Stimulated activated CD8-positive, alpha-beta memory T cell treated with anti-CD3 and anti-CD28 coated beads, Interleukin-15, amount 100 ng/mL, for 24 hours (primary cell): ENCODE measurements around the gene DMRT3.

ENCODE experiments used
- DNase-seq: peaks from one replicate; pipeline ENCODE4 v3.0.0-alpha.2; 2020; ENCODE audit warnings: low read depth

DMRT3 gene, protein sequence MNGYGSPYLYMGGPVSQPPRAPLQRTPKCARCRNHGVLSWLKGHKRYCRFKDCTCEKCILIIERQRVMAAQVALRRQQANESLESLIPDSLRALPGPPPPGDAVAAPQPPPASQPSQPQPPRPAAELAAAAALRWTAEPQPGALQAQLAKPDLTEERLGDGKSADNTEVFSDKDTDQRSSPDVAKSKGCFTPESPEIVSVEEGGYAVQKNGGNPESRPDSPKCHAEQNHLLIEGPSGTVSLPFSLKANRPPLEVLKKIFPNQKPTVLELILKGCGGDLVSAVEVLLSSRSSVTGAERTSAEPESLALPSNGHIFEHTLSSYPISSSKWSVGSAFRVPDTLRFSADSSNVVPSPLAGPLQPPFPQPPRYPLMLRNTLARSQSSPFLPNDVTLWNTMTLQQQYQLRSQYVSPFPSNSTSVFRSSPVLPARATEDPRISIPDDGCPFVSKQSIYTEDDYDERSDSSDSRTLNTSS

DNA sequence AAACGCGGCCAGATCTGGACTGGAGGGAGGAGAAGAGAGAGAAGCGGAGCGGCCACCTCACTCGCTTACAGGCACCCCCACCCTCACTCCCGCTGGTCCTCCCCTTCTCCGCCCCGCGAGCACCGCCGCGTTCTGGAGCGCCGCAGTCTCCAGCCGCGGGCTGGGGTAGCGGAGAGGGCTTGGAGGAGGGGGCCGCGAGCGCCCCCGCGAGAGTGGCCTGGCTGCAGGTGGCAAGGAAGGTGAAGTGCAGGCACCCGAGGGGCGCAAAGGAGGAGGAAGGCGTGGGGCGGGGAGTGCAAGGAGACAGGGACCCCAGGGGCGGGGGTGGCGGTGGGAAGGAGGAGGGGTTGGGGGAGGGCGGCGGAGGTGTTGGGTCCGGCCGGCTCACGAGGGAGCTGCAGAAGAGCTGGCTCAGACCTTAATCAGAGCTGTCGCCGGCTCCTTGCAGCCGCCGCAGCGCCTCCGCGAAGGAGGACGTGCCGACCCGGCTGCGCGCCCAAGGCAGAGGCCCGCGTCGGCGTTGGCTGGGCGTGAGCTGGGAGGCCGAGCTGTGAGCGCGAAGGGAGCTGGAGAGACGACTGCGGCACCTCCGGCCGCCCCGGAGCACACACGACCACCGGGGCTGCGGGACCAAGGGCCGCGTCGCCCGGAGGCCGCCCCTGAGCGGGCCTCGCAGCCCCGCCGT is at the start of gene DMRT3:
TSS of gene DMRT3 (plus strand) at position 398 of the 685 bp plus-strand sequence. CDS start 347 bp downstream, outside the sequence.
- DNase-seq = no peak

DNA sequence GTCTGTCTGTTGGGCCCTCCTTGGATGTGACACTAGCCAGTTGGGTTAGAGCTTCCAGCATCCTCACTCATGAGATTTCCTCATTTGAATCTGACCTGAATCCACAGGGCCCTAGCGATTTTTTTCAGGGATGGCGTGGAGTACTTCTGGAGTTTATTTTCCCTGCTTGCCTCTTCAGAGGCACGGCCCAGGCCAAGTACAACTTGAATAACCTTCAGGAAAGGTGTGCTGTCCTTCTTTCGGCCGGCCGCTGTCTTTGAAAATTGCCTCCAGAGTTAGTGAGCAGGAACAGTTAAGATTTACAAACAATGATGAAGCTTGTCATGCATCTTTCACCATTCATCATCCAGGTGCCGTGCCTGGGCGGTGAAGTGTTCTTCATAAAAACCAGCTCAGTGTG is 49.5 kb upstream of the DMRT3 start:
- DNase-seq = no peak

DNA sequence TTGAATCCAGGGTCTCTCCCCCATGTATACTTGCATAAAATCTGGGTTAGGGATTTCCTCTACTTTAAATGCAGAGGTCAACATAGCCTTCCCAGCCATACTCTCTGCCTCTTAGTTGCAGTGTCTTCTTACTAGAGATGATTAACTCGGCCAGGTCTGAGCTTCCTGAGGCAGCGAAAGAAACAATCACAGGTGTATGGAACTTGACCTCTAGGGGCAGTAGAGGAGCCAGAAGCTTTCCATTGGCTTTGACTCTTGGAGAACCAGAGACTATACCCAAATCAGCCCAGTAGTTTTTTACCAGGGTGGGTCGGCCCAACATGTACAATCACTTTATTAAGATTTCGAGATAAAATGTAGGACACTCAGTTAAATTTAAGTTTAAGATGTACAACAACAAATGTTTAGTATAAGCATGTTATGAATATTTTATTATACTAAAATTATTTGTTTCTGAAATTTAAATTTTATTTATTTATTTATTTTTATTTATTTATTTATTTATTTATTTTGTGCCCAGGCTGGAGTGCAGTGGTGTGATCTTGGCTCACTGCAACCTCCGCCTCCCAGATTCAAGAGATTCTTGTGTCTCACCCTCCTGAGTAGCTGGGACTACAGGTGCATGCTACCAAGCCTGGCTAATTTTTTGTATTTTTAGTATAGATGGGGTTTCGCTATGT is 48.0 kb upstream of the DMRT3 start:
- no peak for DNase-seq

DNA sequence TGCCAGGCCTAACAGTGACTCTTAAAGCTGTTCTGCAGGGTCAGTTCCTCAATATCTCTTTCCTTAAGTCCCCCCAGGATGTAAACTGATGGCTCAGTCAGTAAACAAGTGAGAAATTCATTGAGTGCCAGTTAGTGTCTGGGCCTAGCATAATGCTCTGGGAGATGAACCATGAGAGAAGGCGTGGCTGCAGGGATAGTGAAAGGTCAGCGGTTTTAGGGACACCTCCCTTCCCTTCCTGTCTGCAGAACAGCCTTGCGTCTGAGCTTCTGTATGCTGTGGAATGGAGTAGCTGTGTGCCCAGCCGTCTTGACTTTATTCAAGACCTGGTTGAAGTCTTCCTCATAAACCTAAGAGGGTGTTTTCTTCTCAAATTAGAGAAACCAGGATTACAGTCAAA is 46.7 kb upstream of the DMRT3 start:
- no peak for DNase-seq

DNA sequence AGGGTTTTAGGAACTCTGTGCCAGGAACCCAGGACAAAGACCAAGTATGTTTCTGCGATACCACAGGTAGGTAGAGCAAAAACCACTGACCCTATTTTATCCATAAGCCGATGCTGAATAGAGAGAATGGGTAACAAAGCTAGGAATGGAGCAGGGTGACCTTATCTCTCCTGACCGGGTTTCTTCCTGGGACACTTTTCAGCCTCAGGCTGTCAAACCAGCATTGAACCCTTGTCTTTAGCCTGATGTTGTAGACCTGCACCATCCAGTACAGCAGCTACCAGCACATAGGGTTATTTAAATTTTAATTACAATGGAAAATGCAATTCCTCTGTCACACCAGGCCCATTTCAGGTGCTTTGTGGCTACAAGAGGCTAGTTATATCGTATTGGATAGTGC is 43.1 kb upstream of the DMRT3 start:
- no peak for DNase-seq

DNA sequence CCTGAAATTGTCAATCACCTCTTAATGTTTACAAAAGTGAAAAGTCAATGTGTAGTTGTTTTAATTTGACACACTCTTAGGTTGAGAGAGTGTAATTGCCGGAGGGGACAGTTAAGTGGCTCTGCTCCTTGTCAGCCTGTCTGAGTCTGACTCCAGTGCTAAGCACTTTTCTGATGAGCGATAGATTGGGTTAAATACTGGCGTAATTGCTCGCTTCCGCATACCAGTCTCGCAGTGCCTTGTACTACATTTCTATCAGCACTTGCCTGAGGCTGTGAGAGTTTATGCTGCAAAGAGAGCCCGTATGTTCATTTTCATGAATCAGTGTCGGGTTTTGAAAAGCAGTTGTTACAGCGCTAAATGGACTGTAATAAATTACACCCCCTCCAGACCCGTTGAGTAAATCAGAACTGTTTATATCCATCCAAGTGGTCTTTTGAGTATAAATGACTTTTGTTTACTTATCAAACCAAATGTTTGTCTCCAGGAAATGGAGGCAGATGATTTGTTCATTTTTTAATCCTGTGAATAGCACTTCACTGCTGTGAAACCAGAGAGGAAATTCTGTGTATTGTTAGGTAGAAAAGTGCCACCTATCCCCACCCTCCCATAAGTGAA is 41.0 kb upstream of the DMRT3 start:
- no peak for DNase-seq

DNA sequence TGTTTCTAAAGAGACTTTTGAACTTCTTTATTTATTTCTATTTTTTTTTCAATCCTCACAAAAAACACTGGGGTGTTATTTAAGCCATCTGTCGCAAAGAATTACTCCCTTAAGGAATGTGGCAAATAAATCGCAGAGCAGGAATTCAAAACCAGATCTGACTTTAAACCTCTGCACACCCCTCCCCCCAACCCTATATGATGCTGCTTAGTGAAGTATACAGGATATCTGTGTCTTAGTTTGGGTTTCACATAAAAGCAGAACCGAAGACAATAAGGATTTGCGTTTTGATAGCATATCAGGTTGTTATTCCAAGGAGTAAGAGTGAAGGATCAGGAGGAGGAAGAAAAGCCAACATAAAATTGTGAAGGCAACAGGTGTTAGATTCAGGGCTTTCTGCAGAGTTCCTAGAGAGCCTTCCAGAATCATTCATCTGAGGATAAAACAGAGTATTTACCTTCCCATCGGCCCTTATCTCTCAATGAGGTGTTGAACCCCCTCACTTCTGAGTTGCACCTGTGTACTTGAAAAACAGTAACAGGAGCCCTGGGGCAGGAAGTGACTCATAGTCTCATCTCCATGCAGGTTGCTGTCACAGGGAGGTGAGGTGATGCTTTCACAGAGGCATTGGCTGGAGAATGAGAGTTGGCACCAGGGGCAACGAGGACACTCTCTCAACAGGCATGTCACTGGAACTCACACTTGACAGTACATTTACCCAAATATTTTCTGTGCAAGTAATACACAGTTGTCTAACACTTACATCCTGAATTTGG is 33.5 kb upstream of the DMRT3 start:
- DNase-seq = no peak

DNA sequence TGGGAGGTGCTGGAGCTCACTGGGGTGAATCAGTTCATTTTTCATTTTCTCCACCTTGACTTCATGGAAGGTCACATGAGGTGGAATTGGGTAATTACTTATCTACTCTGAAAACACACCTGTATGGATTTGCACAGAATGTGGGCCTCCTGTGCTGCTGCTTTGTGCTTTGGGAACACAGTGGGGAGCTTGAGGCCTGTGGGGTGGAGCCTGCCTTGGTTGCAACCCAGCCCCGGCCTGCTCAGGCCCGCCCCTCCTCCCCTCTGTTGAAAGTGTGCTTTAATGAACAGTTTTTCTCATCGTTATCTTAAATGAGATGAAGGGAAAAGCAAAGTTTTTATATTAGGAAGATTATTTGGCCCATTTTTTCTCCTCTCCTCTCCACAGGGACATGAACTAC is 28.5 kb upstream of the DMRT3 start:
- no peak for DNase-seq

DNA sequence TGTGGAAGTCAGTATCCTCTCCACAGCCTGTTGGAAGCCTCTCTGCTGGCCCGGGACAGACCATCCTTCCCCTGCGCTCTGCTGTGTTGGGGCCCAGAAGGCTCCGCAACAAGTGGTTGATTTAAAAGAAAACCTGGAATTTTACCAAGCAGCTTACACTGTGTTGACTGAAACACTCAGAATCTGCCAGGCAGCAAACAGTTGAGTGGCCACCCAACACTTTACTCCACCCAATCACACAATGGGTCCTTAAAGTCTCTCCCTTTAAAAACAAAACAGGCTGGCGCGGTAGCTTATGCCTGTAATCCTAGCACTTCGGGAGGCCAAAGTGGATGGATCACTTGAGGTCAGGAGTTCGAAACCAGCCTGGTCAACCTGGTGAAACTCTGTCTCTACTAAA is 28.0 kb upstream of the DMRT3 start:
- DNase-seq = no peak

DNA sequence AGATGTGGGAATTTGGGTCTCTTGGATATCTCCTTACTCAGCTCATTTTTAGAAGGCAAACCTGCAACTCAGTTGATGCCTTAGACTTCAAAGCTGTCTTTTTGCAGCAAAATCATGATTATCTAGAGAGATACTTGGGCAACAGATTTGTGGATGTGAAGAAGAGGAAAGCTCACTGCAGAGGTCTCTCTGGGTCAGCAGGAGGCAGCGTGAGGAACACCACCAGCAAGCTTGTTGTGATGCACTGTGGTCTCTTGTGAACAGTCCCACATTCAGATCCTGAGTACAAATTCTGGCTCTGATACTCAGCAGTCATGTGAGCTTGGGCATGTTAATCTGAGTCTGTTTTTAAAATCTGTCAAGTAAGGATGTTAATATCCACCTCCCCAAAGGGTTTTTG is 26.3 kb upstream of the DMRT3 start:
- no peak for DNase-seq

DNA sequence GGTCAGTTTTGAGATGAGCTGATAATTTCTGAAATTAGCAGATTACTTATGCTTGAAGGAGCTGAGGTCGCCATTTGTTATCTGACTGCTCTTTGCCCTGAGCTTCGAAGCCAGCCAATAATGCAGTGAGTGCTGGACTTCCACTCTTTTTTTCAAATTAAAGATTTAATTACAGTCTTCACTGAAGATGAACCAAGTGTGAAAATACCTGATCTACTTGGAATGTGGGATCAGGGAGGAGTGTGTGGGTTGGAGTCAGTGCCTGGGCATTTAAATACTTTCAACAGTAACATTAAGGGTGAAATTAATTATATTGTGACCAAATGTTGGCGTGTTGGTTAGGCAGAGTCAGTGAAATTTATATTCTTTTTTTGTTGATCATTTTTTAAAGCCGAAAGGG is 23.9 kb upstream of the DMRT3 start:
- no peak for DNase-seq

DNA sequence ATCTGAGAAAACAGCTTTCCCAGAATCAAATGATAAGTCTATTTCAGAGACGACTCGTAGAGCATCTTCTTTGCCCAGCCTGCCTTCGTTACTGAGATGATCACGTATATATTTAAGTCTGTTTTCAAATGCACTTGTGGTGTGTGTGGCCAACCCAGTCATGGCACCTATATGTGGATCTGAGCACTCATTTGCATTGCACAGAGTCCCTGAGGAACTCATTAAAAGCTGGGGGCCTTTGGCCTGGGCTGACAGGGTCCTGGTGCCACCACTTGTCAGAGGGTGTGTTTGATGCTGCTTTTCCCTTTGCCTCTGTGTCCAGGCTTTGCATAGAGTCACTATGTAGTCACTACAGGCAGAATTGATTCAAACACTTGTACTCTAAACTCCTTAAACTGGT is 17.4 kb upstream of the DMRT3 start:
- DNase-seq = no peak

DNA sequence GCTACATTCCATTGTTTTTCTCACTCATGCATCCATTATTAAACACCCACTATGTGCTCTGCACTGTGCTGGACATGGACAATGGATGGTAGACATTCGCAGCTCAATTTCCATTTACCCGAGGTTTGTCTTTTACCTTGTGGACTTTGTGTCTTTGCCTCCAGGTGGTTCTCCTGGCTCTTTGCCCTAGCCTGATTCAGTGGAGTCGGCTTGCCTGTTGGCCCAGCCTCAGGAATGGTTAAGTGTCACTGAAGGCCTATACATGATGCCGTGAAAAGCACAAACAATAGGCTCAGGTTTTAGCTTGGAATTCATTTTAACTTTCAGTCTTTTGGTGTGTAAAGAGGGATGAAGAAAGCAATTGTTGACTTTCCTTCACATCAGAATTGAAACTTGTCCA is 16.5 kb upstream of the DMRT3 start:
- DNase-seq = no peak

DNA sequence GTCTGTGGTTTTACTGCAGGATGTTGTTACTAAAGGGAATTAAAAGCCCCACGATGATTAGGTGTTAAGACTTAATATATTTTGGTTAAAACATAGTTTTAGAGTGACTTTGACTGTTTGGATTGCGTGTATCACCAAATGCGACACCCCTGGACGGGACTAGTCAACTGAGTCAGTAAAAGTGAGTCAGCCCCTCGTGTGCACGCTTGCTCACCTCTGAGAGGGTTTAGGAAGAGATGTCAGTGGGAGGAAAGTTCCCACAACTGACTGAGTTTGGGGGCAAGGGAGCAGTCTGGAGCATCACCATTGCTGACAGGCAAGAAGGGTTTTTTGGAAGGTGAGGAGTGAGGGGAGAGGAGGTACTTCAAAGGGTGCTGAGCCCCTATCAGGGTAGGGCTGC is 14.4 kb upstream of the DMRT3 start:
- no peak for DNase-seq

DNA sequence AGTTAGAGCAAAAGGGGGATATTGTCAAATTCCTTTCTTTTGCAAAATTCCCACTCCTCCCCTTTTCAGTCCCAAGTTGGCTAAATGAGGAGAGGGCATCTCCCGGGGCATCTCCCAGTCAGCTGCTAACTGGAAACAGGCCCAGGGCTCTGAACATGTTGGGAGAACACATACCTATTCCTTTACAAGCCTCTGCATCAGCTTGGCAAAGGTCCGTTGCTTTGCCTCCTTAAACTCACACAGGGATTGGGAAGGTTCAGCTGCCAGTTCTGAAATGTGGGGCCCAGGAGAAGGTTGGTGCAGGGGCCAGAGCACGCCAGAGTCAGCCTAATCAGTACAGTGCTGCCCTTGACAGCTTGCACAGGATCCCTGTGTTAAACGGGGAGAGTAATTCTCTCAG is 11.0 kb upstream of the DMRT3 start:
- no peak for DNase-seq

DNA sequence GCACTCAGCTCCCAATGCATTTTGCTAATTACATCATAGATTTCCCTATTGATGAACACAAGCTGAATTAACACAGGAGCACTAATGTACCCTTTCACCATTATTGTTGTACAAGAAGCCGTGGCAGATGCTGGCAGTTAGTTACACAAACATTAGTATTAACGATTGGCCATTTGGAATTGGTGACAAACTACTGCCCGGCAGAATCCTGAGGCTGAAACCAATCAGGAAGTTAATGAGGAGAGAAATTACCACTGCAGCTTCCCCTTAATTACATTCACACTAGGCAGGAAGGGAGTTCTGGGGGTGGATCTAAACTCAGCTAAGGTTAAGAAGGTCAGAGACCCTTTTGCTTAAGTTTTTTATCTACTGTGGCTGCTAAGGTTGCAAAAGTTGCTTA is 9.6 kb upstream of the DMRT3 start:
- DNase-seq = no peak

DNA sequence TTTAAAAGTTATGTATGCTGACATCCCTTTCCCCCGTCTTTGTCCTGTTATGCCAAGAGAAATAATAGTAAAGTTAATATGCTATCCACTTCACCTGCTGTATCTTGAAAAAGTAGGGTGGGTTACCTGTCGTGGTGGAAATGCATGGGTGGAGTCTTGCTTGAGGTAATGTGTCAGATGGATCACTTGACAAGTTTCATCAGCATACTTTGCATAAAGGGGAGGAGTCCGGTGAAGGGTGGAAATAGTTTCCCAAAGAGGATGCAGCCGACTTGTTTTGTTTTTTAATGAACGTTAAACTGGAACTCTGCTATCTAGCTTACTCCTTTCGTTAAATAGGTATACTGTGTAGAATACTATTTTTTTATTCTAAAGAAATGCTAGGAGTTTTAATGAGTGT is 9.0 kb upstream of the DMRT3 start:
- no peak for DNase-seq

DNA sequence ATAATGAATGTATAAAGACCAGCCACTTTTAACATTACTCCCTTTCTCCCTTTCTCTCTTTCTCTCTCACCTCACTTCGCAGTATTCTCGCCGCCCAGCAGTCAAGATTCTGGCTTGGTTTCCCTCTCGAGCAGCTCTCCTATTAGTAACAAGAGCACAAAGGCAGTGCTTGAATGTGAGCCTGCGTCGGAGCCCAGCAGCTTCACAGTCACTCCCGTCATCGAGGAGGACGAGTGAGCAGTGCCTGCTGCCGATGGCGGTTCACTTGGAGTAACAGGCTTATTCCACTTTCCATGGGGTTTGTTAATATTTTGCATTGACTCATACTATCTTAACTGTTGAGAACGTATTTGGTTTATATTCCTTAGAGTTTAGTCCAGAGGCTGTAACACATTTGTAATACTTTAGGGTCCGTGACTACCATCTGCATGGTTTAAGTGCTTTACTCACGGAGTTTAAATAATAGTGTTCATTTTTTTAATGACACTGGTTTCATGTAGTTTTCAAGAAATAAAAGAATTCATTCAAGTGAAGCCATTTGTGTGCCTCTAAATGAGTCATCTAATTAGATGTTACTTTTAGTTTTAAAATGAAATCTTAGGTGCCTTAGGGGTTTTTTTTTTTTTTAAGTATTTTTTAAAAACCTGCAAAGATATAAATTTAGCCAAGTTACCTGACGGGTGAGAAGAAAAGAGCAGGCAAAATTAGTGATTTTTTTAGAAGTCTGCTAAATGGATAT is 8.4 kb upstream of the DMRT3 start:
- DNase-seq = no peak

DNA sequence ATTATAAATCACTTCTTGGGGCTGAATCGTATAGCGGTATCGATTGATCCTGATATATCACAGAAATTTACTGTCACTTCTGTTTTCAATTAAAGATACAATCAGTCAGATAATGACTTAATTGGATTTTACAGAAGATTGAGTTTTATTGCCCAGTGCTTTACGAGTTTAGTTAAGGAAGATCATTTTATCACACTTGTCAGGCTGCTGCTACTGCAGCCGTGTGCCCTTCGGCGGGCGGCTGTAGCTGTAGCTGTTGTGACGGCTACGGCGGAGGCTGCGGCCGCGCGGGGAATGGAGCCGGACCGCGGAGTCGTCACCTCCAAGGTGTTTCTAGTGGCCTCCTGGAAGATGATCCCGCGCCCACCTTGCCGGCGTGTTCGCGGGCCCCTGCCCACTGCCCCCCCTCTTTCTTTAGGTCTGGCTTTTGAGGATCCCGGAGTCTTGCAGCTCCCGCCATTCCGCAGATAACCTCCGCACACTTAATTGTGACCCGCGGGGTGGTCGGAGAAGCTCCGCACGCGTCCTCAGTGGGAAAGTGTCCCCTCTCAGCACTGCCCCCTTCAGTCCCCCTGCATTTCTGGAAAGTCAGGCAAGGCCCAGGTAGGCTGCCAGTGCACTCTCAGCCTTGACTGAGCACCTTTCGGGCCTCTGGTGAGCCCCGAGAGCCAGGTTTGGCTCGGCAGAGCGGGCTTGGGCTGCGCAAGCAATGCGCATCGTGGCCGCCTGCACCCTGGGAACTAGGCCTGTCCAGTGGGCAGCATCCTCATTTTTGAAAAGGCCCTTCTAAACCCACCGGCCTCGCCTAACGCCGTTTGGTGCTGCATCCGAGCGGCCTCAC is 6.9 kb upstream of the DMRT3 start:
- no peak for DNase-seq
